DMS79 treated with DMSO at 0.1 percent for 48 hours (cell line): ENCODE measurements around the gene ENDOU.
A peak's percentile ranks its signal among the peaks of the same experiment; 100 is the strongest.

Experiments used
- DNase-seq: peaks from one replicate; lab custom pipeline; 2025; lab: John Stamatoyannopoulos, UW

ENDOU gene

GRCh38 chr12:47725091-47725772, at the start of gene ENDOU:
ENDOU (minus strand) TSS chr12:47725490; CDS start chr12:47725413, 77 bp downstream.
- no peak for DNase-seq

- no peak for DNase-seq
These were observed 49.4 kb upstream of the ENDOU start for GRCh38 chr12:47774663-47775062.

- no peak for DNase-seq
These were observed 48.7 kb upstream of the ENDOU start for GRCh38 chr12:47773858-47774580.

GRCh38 chr12:47773062-47773857, 48.0 kb upstream of the ENDOU start, which contains the start of gene SLC48A1:
SLC48A1 (plus strand) TSS chr12:47773238; CDS start chr12:47773305, 67 bp downstream.
- DNase-seq: peak; percentile 26

GRCh38 chr12:47772738-47773061, 47.4 kb upstream of the ENDOU start:
- DNase-seq: no peak

GRCh38 chr12:47772094-47772660, 46.9 kb upstream of the ENDOU start:
- no peak for DNase-seq

- no peak for DNase-seq
These were observed 46.0 kb upstream of the ENDOU start for GRCh38 chr12:47771304-47771703.

GRCh38 chr12:47770086-47770726, 44.9 kb upstream of the ENDOU start:
- DNase-seq: no peak

GRCh38 chr12:47769234-47770085, 44.2 kb upstream of the ENDOU start:
- DNase-seq: no peak

- no peak for DNase-seq
These were observed 43.1 kb upstream of the ENDOU start for GRCh38 chr12:47768323-47768811.

- DNase-seq: peak; percentile 33
These were observed 42.0 kb upstream of the ENDOU start for GRCh38 chr12:47767216-47767724.

GRCh38 chr12:47766502-47767215, 41.4 kb upstream of the ENDOU start:
- DNase-seq: no peak

- peak; percentile 18 for DNase-seq
These were observed 38.4 kb upstream of the ENDOU start for GRCh38 chr12:47763481-47764346.

- no peak for DNase-seq
These were observed 37.7 kb upstream of the ENDOU start for GRCh38 chr12:47762850-47763465.

GRCh38 chr12:47758834-47759690, 33.8 kb upstream of the ENDOU start, which contains the start of gene RAPGEF3:
RAPGEF3 (minus strand) TSS chr12:47758880; CDS start chr12:47758556, 324 bp downstream.
- DNase-seq: peak; percentile 61

- DNase-seq: no peak
These were observed 33.2 kb upstream of the ENDOU start for GRCh38 chr12:47758584-47758833.

GRCh38 chr12:47757840-47758583, 32.7 kb upstream of the ENDOU start:
- DNase-seq: no peak
